ENCODE measurements around the gene CFAP77.

- TF ChIP-seq CTCF (IDR thresholded peaks at IDR 0.05 in 2 of 3, conservative IDR thresholded peaks at IDR 0.05 in 1 of 3; ENCODE audit: control insufficient read depth in 2 of 3, extremely low read depth in 1 of 3, insufficient read depth in 1 of 3, low read depth in 3 of 3, low read length in 3 of 3) (no peak), ATF3 (IDR thresholded peaks at IDR 0.05; ENCODE audit: borderline replicate concordance, extremely low read depth, low read depth, low read length) (no peak), NBN (IDR thresholded peaks at IDR 0.05) (no peak), POLR2A (IDR thresholded peaks at IDR 0.05; ENCODE audit: low read depth, low read length) (no peak), STAT1 (conservative IDR thresholded peaks at IDR 0.05) (no peak), NFIC (IDR thresholded peaks at IDR 0.05; ENCODE audit: low read depth, low read length) (no peak), HDAC2 (IDR thresholded peaks at IDR 0.05) (no peak), RFX5 (IDR thresholded peaks at IDR 0.05; ENCODE audit: low read depth, low read length) (no peak), CREB1 (IDR thresholded peaks at IDR 0.05; ENCODE audit: low read depth) (no peak)
Observed at GRCh38 chr9:132541870-132542830, 132.1 kb downstream of the CFAP77 start.
